ENCODE measurements around the gene TIMM9. TPM values are rescaled to one million over a fixed set of nuclear protein-coding genes. Genes with fewer than 3 reads are reported as not detected.

Gene TIMM9
- total and polyA plus RNA-seq, 5 donors: 25.5 to 42.5 (median 32.7) TPM

Other genes starting within 250 kb of the TIMM9 start
- gene ACTR10, start 227.4 kb downstream of the TIMM9 start, total RNA-seq: 10 to 100 TPM; 71.3 to 80.1 (median 74.3) TPM
- 130 TPM for gene ACTR10, start 227.4 kb downstream of the TIMM9 start, polyA plus RNA-seq
- gene PSMA3, start 182.7 kb downstream of the TIMM9 start, total RNA-seq: 100 to 1,000 TPM; 112 to 147 (median 124) TPM
- 159 TPM for gene PSMA3, start 182.7 kb downstream of the TIMM9 start, polyA plus RNA-seq
- gene ARID4A, start 129.0 kb downstream of the TIMM9 start, total RNA-seq: 10 to 100 TPM; 17.1 to 26.1 (median 18.1) TPM
- gene ARID4A, start 129.0 kb downstream of the TIMM9 start, polyA plus RNA-seq: 8.3 TPM
- gene TOMM20L, start 31.6 kb downstream of the TIMM9 start, total RNA-seq: not detected
- not detected for gene TOMM20L, start 31.6 kb downstream of the TIMM9 start, polyA plus RNA-seq
- 10 to 100 TPM in 2 of 4 donors, 1 to 10 TPM in 2; 8.5 to 11.2 (median 10.1) TPM for gene KIAA0586, start 188 bp upstream of the TIMM9 start, total RNA-seq
- gene KIAA0586, start 188 bp upstream of the TIMM9 start, polyA plus RNA-seq: 3.8 TPM
- gene DACT1, start 210.4 kb upstream of the TIMM9 start, total RNA-seq: 10 to 100 TPM in 1 of 4 donors, 1 to 10 TPM in 3; 8.0 to 10.3 (median 9.8) TPM
- 4.8 TPM for gene DACT1, start 210.4 kb upstream of the TIMM9 start, polyA plus RNA-seq

Measured in right cardiac atrium (tissue), 5 donors.